Measurements from ENCODE around the gene NSDHL.

GRCh38 chrX:152833378-152833777 lies 2.5 kb downstream of the NSDHL start:
- TF ChIP-seq GATA2 (IDR thresholded peaks at IDR 0.05; ENCODE audit: low read depth, low read length), result no peak
- no peak for TF ChIP-seq GATA3 (IDR thresholded peaks at IDR 0.05; ENCODE audit: low read depth, low read length)
